CD14-positive monocyte (primary cell): ENCODE data around the gene COL4A2. TPM values are rescaled to one million over a fixed set of nuclear protein-coding genes. Genes with fewer than 3 reads are reported as not detected.

ENCODE experiments used
- DNase-seq, 3 donors: peaks; one replicate each; pipeline ENCODE4 v3.0.0-alpha.2; 2011 to 2022
- H2AFZ ChIP-seq: 2 replicates; pipeline ENCODE4 v1.6.0; 2012; ENCODE audit warnings: mild to moderate bottlenecking, low read depth, low read length, inconsistent platforms; ENCODE audit not compliant: insufficient read depth, poor library complexity, severe bottlenecking
- H3K27ac ChIP-seq, 2 donors: 1 replicate in 1 of 2; 2 replicates in 1 of 2; pipeline ENCODE4 v1.5.1; 2012 to 2013; ENCODE audit warnings: low read length in 2 of 2, control low read depth in 1 of 2, inconsistent platforms in 1 of 2, low read depth in 1 of 2, mild to moderate bottlenecking in 1 of 2
- H3K27me3 ChIP-seq, 2 donors: one replicate each; pipeline versions ENCODE4 v1.6.0 to v1.6.1; 2011 to 2013; ENCODE audit warnings: low read length in 2 of 2; ENCODE audit not compliant: control insufficient read depth in 2 of 2, insufficient read depth in 2 of 2
- H3K36me3 ChIP-seq, 2 donors: replicated peaks in 1 of 2; 1 replicate in 1 of 2; 2 replicates in 1 of 2; pipeline versions ENCODE4 v1.5.1 to v1.6.1; 2012 to 2013; ENCODE audit warnings: low read length in 2 of 2, control low read depth in 1 of 2, inconsistent platforms in 1 of 2, mild to moderate bottlenecking in 1 of 2; ENCODE audit not compliant: insufficient read depth in 2 of 2, control insufficient read depth in 1 of 2
- H3K4me1 ChIP-seq, 2 donors: 1 replicate in 1 of 2; 2 replicates in 1 of 2; pipeline versions ENCODE4 v1.5.1 to v1.6.1; 2012 to 2013; ENCODE audit warnings: low read length in 2 of 2, control low read depth in 1 of 2, inconsistent platforms in 1 of 2, mild to moderate bottlenecking in 1 of 2, moderate library complexity in 1 of 2; ENCODE audit not compliant: insufficient read depth in 2 of 2, control insufficient read depth in 1 of 2
- H3K4me2 ChIP-seq: replicated peaks from 2 replicates; pipeline ENCODE3; 2012; ENCODE audit warnings: low read length, moderate library complexity, mild to moderate bottlenecking; ENCODE audit not compliant: poor library complexity, severe bottlenecking; ENCODE audit errors: extremely low read depth
- H3K4me3 ChIP-seq, 3 experiments: fragments of 200-600 bp in 1 of 3; sonication (generic) in 1 of 3; replicated peaks in 1 of 3; 1 replicate in 2 of 3; 2 replicates in 1 of 3; pipeline ENCODE4 v1.5.1; 2011 to 2013; ENCODE audit warnings: low read length in 3 of 3, mild to moderate bottlenecking in 3 of 3, control low read depth in 2 of 3, low read depth in 2 of 3, inconsistent platforms in 1 of 3, moderate library complexity in 1 of 3
- H3K79me2 ChIP-seq: 2 replicates; pipeline ENCODE4 v1.6.0; 2012; ENCODE audit warnings: mild to moderate bottlenecking, control low read depth, inconsistent platforms, low read length, moderate library complexity; ENCODE audit not compliant: insufficient read depth
- H3K9ac ChIP-seq: 2 replicates; pipeline ENCODE4 v1.6.0; 2017; ENCODE audit warnings: low read length, mild to moderate bottlenecking; ENCODE audit not compliant: insufficient read depth, poor library complexity, severe bottlenecking
- H3K9me3 ChIP-seq, 2 donors: replicated peaks in 1 of 2; 1 replicate in 1 of 2; 2 replicates in 1 of 2; pipeline versions ENCODE4 v1.5.1 to v1.6.1; 2012 to 2013; ENCODE audit warnings: low read length in 2 of 2, control low read depth in 1 of 2; ENCODE audit not compliant: control insufficient read depth in 1 of 2, insufficient read depth in 1 of 2
- H4K20me1 ChIP-seq: 2 replicates; pipeline ENCODE4 v1.6.0; 2012; ENCODE audit warnings: mild to moderate bottlenecking, low read length, control low read depth, moderate library complexity; ENCODE audit not compliant: insufficient read depth
- H3K27ac Mint-ChIP-seq, 7 donors: one replicate each; pipeline ENCODE4 v1.8.0; 2020; ENCODE audit warnings: mild to moderate bottlenecking in 7 of 7, mixed read lengths in 7 of 7, moderate library complexity in 6 of 7, inconsistent platforms in 2 of 7
- H3K27me3 Mint-ChIP-seq, 3 donors: one replicate each; pipeline ENCODE4 v1.8.0; 2021 to 2022; ENCODE audit warnings: low read depth in 3 of 3, mild to moderate bottlenecking in 3 of 3, mixed read lengths in 3 of 3, moderate library complexity in 3 of 3, inconsistent platforms in 1 of 3
- H3K36me3 Mint-ChIP-seq, 2 donors: one replicate each; pipeline ENCODE4 v1.8.0; 2020; ENCODE audit warnings: mixed read lengths in 2 of 2, inconsistent platforms in 1 of 2, mild to moderate bottlenecking in 1 of 2
- H3K4me1 Mint-ChIP-seq: one replicate; pipeline ENCODE4 v1.8.0; 2020; ENCODE audit warnings: mild to moderate bottlenecking, mixed read lengths
- H3K4me3 Mint-ChIP-seq, 2 donors: one replicate each; pipeline ENCODE4 v1.8.0; 2020; ENCODE audit warnings: mild to moderate bottlenecking in 2 of 2, mixed read lengths in 2 of 2, moderate library complexity in 1 of 2
- H3K9me3 Mint-ChIP-seq, 7 donors: one replicate each; pipeline ENCODE4 v1.8.0; 2020 to 2022; ENCODE audit warnings: mixed read lengths in 7 of 7, mild to moderate bottlenecking in 6 of 7, moderate library complexity in 6 of 7, inconsistent platforms in 2 of 7
- CTCF ChIP-seq: fragments of 200-600 bp; IDR thresholded peaks from one replicate; pipeline ENCODE4 v1.8.0; 2022; ENCODE audit warnings: antibody characterized with exemption, mild to moderate bottlenecking
- WGBS: methylation state at CpG from one replicate; pipeline ENCODE4 v1.1.5; 2013; ENCODE audit warnings: missing lambda C conversion rate; ENCODE audit not compliant: insufficient coverage; 5-methylcytosine and 5-hydroxymethylcytosine counted together
- intact Hi-C, 2 donors: fragments of 100-400 bp; cut with micrococcal nuclease; formaldehyde crosslinking; loops; one replicate each; pipeline versions ENCODE4 v1.15.0 to v1.15.1; 2023
- polyA plus RNA-seq, 3 donors: library from polyadenylated mRNA; depleted of rRNA in 1 of 3; unstranded in 2 of 3; stranded (reverse) in 1 of 3; fragments of 300-500 nt in 2 of 3; fragments of >200 nt in 1 of 3; fragmentation: Illumina TruSeq in 2 of 3; gene quantifications; 1 replicate in 2 of 3; 2 replicates in 1 of 3; pipeline ENCODE4 v1.2.3, GENCODE V29; 2012 to 2021

Gene COL4A2
- polyA plus RNA-seq, 3 donors = not detected

- Histone ChIP-seq H3K79me2 (no peaks in the 10 kb centered on the region), H3K36me3 (no peaks in the 10 kb centered on the region), H4K20me1 (no peaks in the 10 kb centered on the region), H3K27ac (no peak overlapping the region), H3K4me1 (no peaks in the 10 kb centered on the region), H3K27me3 (no peaks in the 10 kb centered on the region), H2AFZ (no peak overlapping the region), H3K4me3 (no peak overlapping the region), H3K9me3 (no peaks in the 10 kb centered on the region), H3K4me2 (no peak overlapping the region), H3K9ac (no peak overlapping the region)
- no peak for TF ChIP-seq CTCF
- DNase-seq = no peak
- Mint-ChIP-seq H3K4me1 (no peaks in the 10 kb centered on the region), H3K36me3 (no peaks in the 10 kb centered on the region), H3K4me3 (no peak overlapping the region), H3K27ac (no peak overlapping the region), H3K27me3 (peaks cover 0 to 12% (median 4%) of the 10 kb centered on the region in 3 donors), H3K9me3 (peaks cover 0 to 2% (median 0%) of the 10 kb centered on the region in 7 donors)
- WGBS = 100% methylated on average over 1 of the region's 5 CpGs
- intact Hi-C loops = no loop called here
These were observed 57.0 kb downstream of the COL4A2 start for GRCh38 chr13:110364081-110364480.

- H3K27ac ChIP-seq = no peak overlapping the region
- WGBS = 100% methylated on average over 2 of the region's 3 CpGs
- no peaks in the 10 kb centered on the region for H3K9me3 ChIP-seq
- no peak for DNase-seq
- H3K79me2 ChIP-seq = no peaks in the 10 kb centered on the region
- no peak for TF ChIP-seq CTCF
- Mint-ChIP-seq H3K9me3 (peaks cover 0 to 2% (median 0%) of the 10 kb centered on the region in 7 donors), H3K36me3 (no peaks in the 10 kb centered on the region), H3K27ac (no peak overlapping the region), H3K27me3 (peaks cover 0 to 13% (median 4%) of the 10 kb centered on the region in 3 donors), H3K4me1 (no peaks in the 10 kb centered on the region), H3K4me3 (no peak overlapping the region)
- intact Hi-C loops = no loop called here
- no peak overlapping the region for H3K4me2 ChIP-seq
- no peak overlapping the region for H2AFZ ChIP-seq
- H3K9ac ChIP-seq = no peak overlapping the region
- no peaks in the 10 kb centered on the region for H3K4me1 ChIP-seq
- H3K27me3 ChIP-seq = no peaks in the 10 kb centered on the region
- H3K4me3 ChIP-seq = no peak overlapping the region
- H4K20me1 ChIP-seq = no peaks in the 10 kb centered on the region
- H3K36me3 ChIP-seq = no peaks in the 10 kb centered on the region
These were observed 58.8 kb downstream of the COL4A2 start for GRCh38 chr13:110365876-110366275.
